NCI-H1436 treated with DMSO at 0.1 percent for 48 hours (cell line): Measurements from ENCODE around the gene FLNA.
"Not testable (repeated sequence)": the region's sequence is repeated elsewhere in the genome, so short reads cannot be mapped to it uniquely, and the experiment has no call there.

Source experiments
- DNase-seq: peaks from one replicate; lab custom pipeline; 2025; lab: John Stamatoyannopoulos, UW

Gene FLNA

GRCh38 chrX:154399527-154400368 lies 25.3 kb upstream of the FLNA start:
- DNase-seq = no peak

- peak; percentile 67 for DNase-seq
Measured at GRCh38 chrX:154398668-154399526, 24.5 kb upstream of the FLNA start.

GRCh38 chrX:154397888-154398667 lies 23.6 kb upstream of the FLNA start, which contains the start of gene RPL10:
Gene RPL10 (plus strand): TSS chrX:154398377. CDS start chrX:154398520, 143 bp downstream.
- DNase-seq = peak; percentile 93

- no peak for DNase-seq
Measured at GRCh38 chrX:154396973-154397887, 22.8 kb upstream of the FLNA start.

- DNase-seq = not testable (repeated sequence)
Measured at GRCh38 chrX:154396363-154396762, 21.9 kb upstream of the FLNA start.

- not testable (repeated sequence) for DNase-seq
Measured at GRCh38 chrX:154389812-154390747, 15.6 kb upstream of the FLNA start.

GRCh38 chrX:154388649-154389048 lies 14.2 kb upstream of the FLNA start:
- not testable (repeated sequence) for DNase-seq

- DNase-seq = not testable (repeated sequence)
Measured at GRCh38 chrX:154388094-154388493, 13.7 kb upstream of the FLNA start.

- DNase-seq = no peak
Measured at GRCh38 chrX:154384284-154384892, 10.0 kb upstream of the FLNA start.

GRCh38 chrX:154383359-154384283 lies 9.2 kb upstream of the FLNA start:
- DNase-seq = no peak

GRCh38 chrX:154382483-154383069 lies 8.1 kb upstream of the FLNA start:
- no peak for DNase-seq

- DNase-seq = no peak
Measured at GRCh38 chrX:154381271-154381670, 6.8 kb upstream of the FLNA start.

GRCh38 chrX:154380787-154381186 lies 6.4 kb upstream of the FLNA start:
- no peak for DNase-seq

- DNase-seq = no peak
Measured at GRCh38 chrX:154380153-154380552, 5.7 kb upstream of the FLNA start.

GRCh38 chrX:154379569-154379951 lies 5.1 kb upstream of the FLNA start:
- DNase-seq = no peak

GRCh38 chrX:154378799-154379568 lies 4.5 kb upstream of the FLNA start, which contains the start of gene EMD:
Gene EMD (plus strand): TSS chrX:154379295. CDS start chrX:154379485, 190 bp downstream.
- DNase-seq = peak; percentile 99
